ENCODE measurements around the gene PTPRH. TPM values are rescaled to one million over a fixed set of nuclear protein-coding genes. Genes with fewer than 3 reads are reported as not detected.

PTPRH gene
- total RNA-seq, 1 experiment from 2014 or later = 11.7 TPM

GRCh38 chr19:55257461-55258420, 48.4 kb upstream of the PTPRH start:
- peak overlapping the region; percentile 97 for H3K4me2 ChIP-seq
- CTCF ChIA-PET = no interaction called here
- H3K9me2 ChIP-seq (ENCODE audit: insufficient read depth) = no peaks in the 10 kb centered on the region
- no peaks in the 10 kb centered on the region for H3K36me3 ChIP-seq (ENCODE audit: low read depth)
- peaks cover 42% of the 10 kb centered on the region for H3K4me1 ChIP-seq (replicated peaks; ENCODE audit: insufficient read depth)
- no peak overlapping the region for H3K27ac ChIP-seq
- H3K79me2 ChIP-seq (ENCODE audit: low read depth) = peaks cover 59% of the 10 kb centered on the region
- no peaks in the 10 kb centered on the region for H3K9me3 ChIP-seq (ENCODE audit: insufficient read depth, low read depth)
- peaks cover 51% of the 10 kb centered on the region for H4K20me1 ChIP-seq (ENCODE audit: insufficient read depth)
- DNase-seq = peak in 1 of 2 experiments; percentile 27
- POLR2A ChIA-PET (ENCODE audit: unreplicated experiment) = interaction anchor here (0.5 to 0.7 kb wide), 2 partner anchors 73 to 91 kb away, joined by 3 to 4 read pairs; no protein-coding TSS in a partner anchor
- H3K27me3 ChIP-seq (ENCODE audit: insufficient read depth, low read depth) = no peaks in the 10 kb centered on the region
- peak overlapping the region; percentile 77 for H3K4me3 ChIP-seq
- peaks cover 35% of the 10 kb centered on the region for H3F3A ChIP-seq (ENCODE audit: insufficient read depth, low read depth)
- no TSS peak for BruUV-seq (replicated peaks)
- TF ChIP-seq EZH2 (IDR thresholded peaks at IDR 0.05; ENCODE audit: low read depth) = no peak
- TF ChIP-seq CTCF (conservative IDR thresholded peaks at IDR 0.05) = no peak
- no peak overlapping the region for H2AFZ ChIP-seq
- intact Hi-C loops (cut with micrococcal nuclease; ENCODE audit: unreplicated experiment) = no loop called here

- H3K36me3 ChIP-seq (ENCODE audit: low read depth) = no peaks in the 10 kb centered on the region
- no peak overlapping the region for H2AFZ ChIP-seq
- DNase-seq = no peak
- peak overlapping the region; percentile 35; the same call in 1 of the 2 replicates for H3K27ac ChIP-seq
- ChIA-PET POLR2A (ENCODE audit: unreplicated experiment) (interaction anchor here (1.5 kb wide), 1 partner anchor 90 kb away, joined by 7 read pairs; no protein-coding TSS in a partner anchor), CTCF (interaction anchor here (0.6 kb wide), 1 partner anchor 350 kb away, joined by 9 read pairs; no protein-coding TSS in a partner anchor)
- H3K79me2 ChIP-seq (ENCODE audit: low read depth) = peaks cover 68% of the 10 kb centered on the region
- H3K4me3 ChIP-seq = peak overlapping the region; percentile 77
- peaks cover 61% of the 10 kb centered on the region for H4K20me1 ChIP-seq (ENCODE audit: insufficient read depth)
- H3K27me3 ChIP-seq (ENCODE audit: insufficient read depth, low read depth) = no peaks in the 10 kb centered on the region
- no peaks in the 10 kb centered on the region for H3K9me3 ChIP-seq (ENCODE audit: insufficient read depth, low read depth)
- no peak for TF ChIP-seq CTCF (conservative IDR thresholded peaks at IDR 0.05)
- TF ChIP-seq EZH2 (IDR thresholded peaks at IDR 0.05; ENCODE audit: low read depth) = no peak
- peaks cover 50% of the 10 kb centered on the region for H3K4me1 ChIP-seq (replicated peaks; ENCODE audit: insufficient read depth)
- TSS peak; percentile 23 for BruUV-seq (replicated peaks)
- no peaks in the 10 kb centered on the region for H3K9me2 ChIP-seq (ENCODE audit: insufficient read depth)
- peak overlapping the region; percentile 97 for H3K4me2 ChIP-seq
- peaks cover 44% of the 10 kb centered on the region for H3F3A ChIP-seq (ENCODE audit: insufficient read depth, low read depth)
- intact Hi-C loops (cut with micrococcal nuclease; ENCODE audit: unreplicated experiment) = no loop called here
These were observed 47.5 kb upstream of the PTPRH start for GRCh38 chr19:55256562-55257460.

All from PC-9 (cell line).